Measurements from ENCODE around the gene YWHAE. TPM values are rescaled to one million over a fixed set of nuclear protein-coding genes. Genes with fewer than 3 reads are reported as not detected.
"Not testable (repeated sequence)": the region's sequence is repeated elsewhere in the genome, so short reads cannot be mapped to it uniquely, and the experiment has no call there.

Gene YWHAE
- total and polyA plus RNA-seq, 10 donors = 104 to 645 (median 281) TPM

- peaks cover 0 to 33% (median 0%) of the 10 kb centered on the region in 6 donors for H3K36me3 ChIP-seq
- peaks cover 75 to 100% (median 97%) of the 10 kb centered on the region in 6 donors for H3K4me1 ChIP-seq
- WGBS, 5 donors = 87 to 93% (median 91%) methylated on average over 9 of the region's 9 CpGs
- TF ChIP-seq POLR2A (IDR thresholded peaks at IDR 0.05) = no peak
- TF ChIP-seq, protein P1, sequence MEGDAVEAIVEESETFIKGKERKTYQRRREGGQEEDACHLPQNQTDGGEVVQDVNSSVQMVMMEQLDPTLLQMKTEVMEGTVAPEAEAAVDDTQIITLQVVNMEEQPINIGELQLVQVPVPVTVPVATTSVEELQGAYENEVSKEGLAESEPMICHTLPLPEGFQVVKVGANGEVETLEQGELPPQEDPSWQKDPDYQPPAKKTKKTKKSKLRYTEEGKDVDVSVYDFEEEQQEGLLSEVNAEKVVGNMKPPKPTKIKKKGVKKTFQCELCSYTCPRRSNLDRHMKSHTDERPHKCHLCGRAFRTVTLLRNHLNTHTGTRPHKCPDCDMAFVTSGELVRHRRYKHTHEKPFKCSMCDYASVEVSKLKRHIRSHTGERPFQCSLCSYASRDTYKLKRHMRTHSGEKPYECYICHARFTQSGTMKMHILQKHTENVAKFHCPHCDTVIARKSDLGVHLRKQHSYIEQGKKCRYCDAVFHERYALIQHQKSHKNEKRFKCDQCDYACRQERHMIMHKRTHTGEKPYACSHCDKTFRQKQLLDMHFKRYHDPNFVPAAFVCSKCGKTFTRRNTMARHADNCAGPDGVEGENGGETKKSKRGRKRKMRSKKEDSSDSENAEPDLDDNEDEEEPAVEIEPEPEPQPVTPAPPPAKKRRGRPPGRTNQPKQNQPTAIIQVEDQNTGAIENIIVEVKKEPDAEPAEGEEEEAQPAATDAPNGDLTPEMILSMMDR (IDR thresholded peaks at IDR 0.05 in 8 of 11, conservative IDR thresholded peaks at IDR 0.05 in 3 of 11) = no peak
- TF ChIP-seq POLR2AphosphoS5 (IDR thresholded peaks at IDR 0.05) = no peak
- peak; percentile 33 for DNase-seq
- H3K4me3 ChIP-seq = no peak overlapping the region
- intact Hi-C loops (cut with DNase I; ENCODE audit: low total_unique reads) = no loop called here
- no peaks in the 10 kb centered on the region for H3K9me3 ChIP-seq
- H3K27ac ChIP-seq = peak overlapping the region in 2 of 8 donors; percentile 38 to 58
- H3K27me3 ChIP-seq (replicated peaks in 1 of 7) = no peaks in the 10 kb centered on the region
Observed at GRCh38 chr17:1391577-1391976, 8.4 kb downstream of the YWHAE start.

- Histone ChIP-seq H3K27ac (peak overlapping the region in 6 of 8 donors; percentile 26 to 58 (median 38)), H3K27me3 (replicated peaks in 1 of 7) (no peaks in the 10 kb centered on the region), H3K36me3 (peaks cover 0 to 24% (median 0%) of the 10 kb centered on the region in 6 donors), H3K9me3 (no peaks in the 10 kb centered on the region), H3K4me1 (peaks cover 69 to 100% (median 97%) of the 10 kb centered on the region in 6 donors), H3K4me3 (peak overlapping the region in 1 of 8 donors; percentile 7)
- DNase-seq = no peak
- intact Hi-C loops (cut with DNase I; ENCODE audit: low total_unique reads) = no loop called here
- TF ChIP-seq POLR2AphosphoS5 (IDR thresholded peaks at IDR 0.05) (no peak), POLR2A (IDR thresholded peaks at IDR 0.05) (no peak)
- TF ChIP-seq, protein P1 (IDR thresholded peaks at IDR 0.05 in 8 of 11, conservative IDR thresholded peaks at IDR 0.05 in 3 of 11) = no peak
- WGBS, 5 donors = 26 to 44% (median 30%) methylated on average over 6 of the region's 6 CpGs
Observed at GRCh38 chr17:1390432-1391367, 9.3 kb downstream of the YWHAE start.

DNA sequence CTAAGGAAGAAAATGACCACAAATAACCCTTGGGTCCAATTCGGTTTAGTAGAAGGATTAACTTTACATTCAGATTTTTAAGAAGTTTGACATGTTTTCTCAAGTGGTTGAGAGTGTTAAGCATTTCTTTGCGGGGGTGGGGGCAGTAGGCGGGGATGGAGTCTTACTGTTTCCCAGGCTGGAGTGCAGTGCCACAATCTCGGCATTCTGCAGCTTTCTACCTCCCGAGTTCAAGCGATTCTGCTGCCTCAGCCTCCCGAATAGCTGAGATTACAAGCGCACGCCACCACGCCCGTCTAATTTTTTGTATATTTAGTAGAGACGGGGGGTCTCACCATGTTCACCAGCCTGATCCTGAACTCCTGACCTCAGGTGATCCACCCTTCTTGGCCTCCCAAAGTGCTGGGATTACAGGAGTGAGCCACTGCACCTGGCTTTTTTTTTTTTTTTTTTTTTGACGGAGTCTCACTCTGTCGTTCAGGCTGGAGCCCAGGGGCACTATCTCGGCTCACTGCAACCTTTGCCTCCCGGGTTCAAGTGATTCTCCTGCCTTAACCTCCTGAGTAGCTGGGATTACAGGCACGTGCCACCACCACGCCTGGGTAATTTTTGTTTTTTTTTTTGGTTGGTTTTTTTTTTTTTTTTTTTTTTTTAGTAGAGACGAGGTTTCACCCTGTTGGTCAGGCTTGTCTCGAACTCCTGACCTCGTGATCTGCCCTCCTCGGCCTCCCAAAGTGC is 12.4 kb downstream of the YWHAE start:
- intact Hi-C loops (cut with DNase I; ENCODE audit: low total_unique reads); DNase-seq; H3K27me3 ChIP-seq (replicated peaks in 1 of 7); H3K9me3 ChIP-seq; H3K4me3 ChIP-seq: not testable (repeated sequence)
- peak overlapping the region in 4 of 8 donors; percentile 9 to 57 (median 43) for H3K27ac ChIP-seq
- H3K36me3 ChIP-seq = peaks cover 0 to 20% (median 0%) of the 10 kb centered on the region in 6 donors
- H3K4me1 ChIP-seq = peaks cover 66 to 100% (median 98%) of the 10 kb centered on the region in 6 donors
- 70 to 80% (median 72%) methylated on average over 20 to 22 of the region's 22 CpGs for WGBS, 5 donors

DNA sequence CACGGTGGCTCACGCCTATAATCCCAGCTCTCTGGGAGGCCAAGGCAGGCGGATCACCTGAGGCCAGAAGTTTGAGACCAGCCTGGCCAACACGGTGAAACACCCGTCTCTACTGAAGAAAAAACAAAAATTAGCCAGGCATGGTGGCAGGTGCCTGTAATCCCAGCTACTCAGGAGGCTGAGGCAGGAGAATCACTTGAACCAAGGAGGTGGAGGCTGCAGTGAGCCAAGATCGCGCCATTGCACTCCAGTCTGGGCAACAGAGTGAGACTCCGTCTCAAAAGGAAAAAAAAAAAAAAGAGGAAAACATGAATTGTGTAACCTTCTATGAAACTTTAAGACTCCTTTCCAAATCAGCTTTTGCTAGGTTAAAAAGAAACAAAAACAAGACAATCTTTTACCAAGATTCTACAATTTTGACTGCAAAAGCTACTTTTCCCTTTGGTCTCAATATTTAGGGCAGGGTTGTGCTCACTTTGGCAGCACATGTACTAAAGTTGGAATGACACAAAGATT is 13.3 kb downstream of the YWHAE start:
- H3K4me3 ChIP-seq; H3K27me3 ChIP-seq (replicated peaks in 1 of 7); H3K9me3 ChIP-seq; intact Hi-C loops (cut with DNase I; ENCODE audit: low total_unique reads); DNase-seq: not testable (repeated sequence)
- peak overlapping the region in 5 of 8 donors; percentile 3 to 57 (median 31) for H3K27ac ChIP-seq
- peaks cover 0 to 23% (median 0%) of the 10 kb centered on the region in 6 donors for H3K36me3 ChIP-seq
- peaks cover 60 to 100% (median 98%) of the 10 kb centered on the region in 6 donors for H3K4me1 ChIP-seq
- WGBS, 5 donors = 72 to 88% (median 75%) methylated on average over 8 of the region's 8 CpGs

Data from spleen (tissue), 11 donors.